NCI-H187 (cell line): ENCODE data around the gene BMF.

Source experiments
- DNase-seq, 2 experiments: peaks; one replicate each; lab custom pipeline; 2025; lab: John Stamatoyannopoulos, UW

The BMF gene

DNA sequence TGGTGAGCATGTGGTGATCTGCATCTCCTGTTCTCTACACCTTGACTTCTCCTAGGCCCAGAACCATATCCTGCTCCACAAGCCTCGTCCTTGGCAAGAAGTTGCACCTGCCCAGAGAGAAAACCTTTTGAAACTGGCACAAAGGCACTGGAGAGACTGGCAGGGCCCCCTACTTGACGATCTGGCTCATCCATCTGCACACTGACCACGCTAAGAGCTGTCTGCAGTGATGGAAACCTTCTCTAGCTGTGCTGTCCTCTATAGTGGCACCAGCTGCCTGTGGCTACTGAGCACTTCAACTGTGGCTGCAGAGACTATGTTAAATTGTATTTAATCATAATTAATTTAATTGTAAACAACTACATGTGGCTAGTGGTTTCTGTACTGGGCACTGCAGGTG lies 43.5 kb downstream of the BMF start:
- no peak for DNase-seq

DNA sequence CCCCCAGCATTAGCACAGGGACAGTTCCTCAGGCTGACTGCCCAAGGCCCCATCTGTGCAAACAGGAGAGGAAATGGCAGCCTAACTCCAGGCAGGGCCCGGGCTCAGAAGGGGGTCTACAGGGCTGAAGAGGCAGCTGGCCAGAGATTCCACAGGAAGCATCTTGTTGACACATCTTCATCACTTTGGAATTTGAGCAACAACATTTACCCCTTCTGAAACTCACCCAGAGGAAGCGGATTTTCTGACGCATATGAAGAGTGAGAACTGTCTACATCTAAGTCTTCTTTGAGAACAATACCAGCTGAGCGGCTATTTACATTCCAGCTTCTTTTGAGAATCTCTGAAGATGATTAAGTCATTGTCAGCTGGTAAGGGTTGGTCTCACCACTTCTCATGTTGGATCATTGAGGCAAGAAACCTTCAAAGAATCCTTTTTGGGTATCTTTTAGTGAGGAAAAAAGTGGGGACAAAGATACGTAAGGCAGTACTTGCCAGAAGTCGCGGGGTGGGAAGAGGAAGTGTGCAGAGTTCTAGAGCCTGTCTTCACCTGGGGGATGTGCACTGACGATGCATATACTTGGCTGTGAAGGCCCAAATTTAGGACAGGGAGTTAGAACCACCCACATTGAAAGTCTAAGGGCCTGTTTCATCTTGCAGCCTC lies 44.3 kb downstream of the BMF start:
- no peak for DNase-seq

DNA sequence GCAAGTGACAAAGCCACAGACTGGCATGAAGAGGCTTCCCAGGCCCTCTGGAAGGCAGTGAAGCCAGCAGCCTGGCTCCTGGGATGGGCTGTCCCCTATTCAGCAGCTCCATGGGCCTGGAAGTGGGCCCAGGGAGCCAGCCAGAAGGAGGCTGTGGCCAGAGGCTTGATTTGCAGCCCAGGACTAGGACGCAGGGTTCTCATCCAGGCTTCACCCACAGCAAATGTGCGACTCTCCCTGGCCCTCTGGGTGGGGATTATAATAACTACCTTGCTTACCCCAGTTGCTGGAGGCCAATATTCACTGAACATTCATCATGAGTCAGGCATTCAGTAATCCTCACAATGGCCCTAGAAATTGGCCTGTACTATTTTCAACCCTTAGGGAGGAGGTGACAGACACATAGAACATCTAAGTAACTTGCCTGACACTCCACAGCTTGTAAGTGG lies 45.1 kb downstream of the BMF start:
- no peak for DNase-seq

DNA sequence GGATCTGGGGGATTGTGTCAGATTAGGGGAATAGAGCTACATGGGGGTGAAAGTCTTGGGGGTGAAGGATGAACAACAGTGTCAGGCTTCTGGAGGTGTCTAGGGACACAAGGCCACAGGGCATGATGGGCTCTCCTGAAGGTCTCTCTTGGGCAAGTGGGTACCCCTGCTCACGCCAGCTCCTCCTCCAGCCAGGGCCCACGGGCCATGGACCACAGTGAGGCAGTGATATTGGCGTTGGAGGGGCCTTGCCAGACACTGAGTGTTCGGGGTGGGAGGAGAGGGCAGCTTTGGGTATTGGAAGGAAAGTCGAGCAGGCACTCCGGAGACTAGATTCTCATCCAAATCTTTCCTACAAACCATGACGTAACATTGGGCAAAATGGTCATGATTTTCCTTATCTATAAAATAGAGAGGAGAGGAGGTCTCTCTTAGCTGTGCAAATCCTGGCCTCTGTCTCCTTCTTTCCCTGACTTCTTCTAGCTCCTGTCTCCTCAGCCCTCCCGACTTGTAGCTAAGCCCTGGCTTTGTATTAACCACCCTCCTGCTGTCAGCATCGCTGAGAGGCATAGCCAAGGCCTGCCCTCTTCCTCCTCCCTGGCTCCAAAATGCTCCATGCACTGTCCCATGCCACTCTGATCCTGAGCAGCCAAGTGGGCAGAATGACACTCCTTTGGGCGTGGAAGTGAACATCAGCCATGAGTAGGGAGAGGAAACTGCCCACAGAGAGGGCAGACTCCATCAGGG lies 45.7 kb downstream of the BMF start:
- no peak for DNase-seq

DNA sequence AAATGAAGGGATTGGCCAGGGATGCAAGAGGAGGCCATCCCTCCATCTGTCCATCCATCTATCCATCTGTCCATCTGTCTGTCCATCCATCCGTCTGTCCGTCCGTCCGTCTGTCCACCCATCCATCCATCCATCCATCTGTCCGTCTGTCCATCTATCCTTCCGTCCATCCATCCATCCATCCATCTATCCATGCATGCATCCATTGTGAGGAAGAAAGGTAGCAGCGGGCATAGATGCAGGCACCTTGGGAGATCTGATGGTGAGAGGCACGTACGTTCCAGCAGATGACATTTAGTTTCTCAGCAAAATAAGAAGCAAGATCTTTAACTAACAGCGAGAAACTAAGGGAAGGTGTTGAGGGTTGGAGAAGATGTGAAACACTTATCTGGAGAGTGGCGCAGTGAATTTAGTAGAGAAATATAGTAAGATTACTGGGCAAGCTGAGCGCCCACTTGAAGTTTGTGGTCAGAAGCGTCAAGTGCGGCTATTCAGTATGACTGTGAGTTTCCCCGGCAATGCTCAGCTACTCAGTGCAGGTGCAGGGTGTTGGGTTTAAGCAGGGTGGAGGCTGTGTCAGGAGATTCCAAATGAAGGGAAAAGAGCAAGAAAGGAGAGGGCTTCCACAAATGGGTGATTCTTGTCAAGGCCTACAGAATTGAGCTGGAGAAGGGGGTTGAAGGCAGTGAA lies 47.3 kb downstream of the BMF start:
- DNase-seq, result peak; percentile 50 to 73

DNA sequence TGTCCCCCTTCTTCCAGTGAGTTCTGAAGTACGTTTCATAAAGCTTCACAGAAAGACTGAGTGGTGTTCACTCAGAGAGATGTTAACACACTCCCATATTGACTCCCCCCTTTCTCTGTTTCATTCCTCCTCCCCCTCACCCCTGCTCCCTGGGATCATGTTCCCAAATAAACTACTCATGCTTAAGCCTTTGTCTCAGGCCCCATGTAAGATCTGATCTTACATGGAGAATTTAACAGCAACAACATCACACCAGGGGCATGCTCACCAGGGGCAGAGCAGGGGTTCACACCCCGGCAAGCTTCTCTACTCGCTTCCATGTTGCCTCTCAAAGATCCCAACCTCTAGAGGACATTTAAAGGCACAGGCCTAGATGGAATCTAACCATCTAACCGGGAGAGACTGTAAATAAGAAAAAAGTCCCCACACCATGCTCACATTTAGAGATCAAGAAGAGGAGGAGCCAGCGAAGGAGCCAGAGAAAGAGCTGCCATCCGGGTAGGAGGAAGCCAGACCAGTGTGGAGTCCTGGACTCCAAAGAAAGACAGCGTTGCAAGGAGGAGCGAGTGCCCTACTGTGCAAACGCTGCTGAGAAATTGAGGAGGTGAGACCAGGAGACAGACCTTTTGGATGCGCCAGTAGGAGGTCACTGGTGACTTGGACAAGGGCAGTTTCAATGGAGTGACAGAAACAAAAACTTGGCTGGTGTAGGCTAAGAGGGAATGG lies 48.3 kb downstream of the BMF start:
- no peak for DNase-seq

DNA sequence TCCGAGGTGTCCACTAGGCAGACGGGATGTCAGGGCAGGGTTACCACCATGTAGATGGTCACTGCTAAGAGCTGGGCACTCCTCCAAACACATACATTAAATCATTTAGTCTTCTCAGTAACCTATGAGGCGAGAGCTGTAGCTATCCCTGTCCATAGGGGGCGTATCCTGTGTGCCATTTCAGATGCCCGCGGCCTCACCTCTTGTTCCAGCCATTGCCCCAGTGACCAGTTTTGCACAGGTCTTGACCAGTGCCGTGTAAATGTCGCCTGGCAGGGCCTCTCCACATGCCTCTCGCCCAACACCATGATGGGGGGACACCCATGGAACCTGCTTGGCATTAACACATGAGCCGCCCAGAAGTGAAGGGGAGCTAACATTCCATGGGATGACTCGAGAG lies 48.9 kb downstream of the BMF start:
- DNase-seq, result no peak

DNA sequence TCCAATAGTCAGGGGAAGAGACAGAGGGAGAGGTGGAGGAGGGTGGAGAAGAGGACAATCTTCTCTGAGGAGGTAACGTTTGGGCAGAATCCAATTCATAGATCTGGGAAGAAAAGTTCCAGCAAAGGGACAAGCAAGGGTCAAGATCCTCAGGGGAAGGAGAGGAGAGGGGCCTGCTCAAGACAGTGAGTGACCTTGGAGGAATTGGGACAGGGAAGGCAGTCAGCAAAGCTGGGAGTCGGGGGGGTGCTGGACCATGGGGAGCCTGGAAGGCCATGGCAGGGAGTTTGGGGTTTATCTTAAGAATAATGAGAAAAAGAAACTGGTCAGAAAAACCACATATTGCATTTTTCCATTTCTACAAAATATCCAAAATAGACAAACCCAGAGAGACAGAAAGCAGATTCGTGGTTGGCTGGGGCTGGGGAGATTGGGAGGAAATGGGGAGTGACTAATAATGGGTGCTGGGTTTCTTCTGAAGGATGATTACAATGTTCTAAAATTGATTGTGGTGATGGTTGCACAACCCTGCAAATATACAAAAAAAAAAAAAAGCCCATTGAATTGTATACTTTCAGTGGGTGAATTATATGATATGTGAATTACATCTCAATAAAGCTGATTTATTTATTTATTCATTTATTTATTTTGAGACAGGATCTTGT lies 50.1 kb downstream of the BMF start:
- DNase-seq, result no peak

DNA sequence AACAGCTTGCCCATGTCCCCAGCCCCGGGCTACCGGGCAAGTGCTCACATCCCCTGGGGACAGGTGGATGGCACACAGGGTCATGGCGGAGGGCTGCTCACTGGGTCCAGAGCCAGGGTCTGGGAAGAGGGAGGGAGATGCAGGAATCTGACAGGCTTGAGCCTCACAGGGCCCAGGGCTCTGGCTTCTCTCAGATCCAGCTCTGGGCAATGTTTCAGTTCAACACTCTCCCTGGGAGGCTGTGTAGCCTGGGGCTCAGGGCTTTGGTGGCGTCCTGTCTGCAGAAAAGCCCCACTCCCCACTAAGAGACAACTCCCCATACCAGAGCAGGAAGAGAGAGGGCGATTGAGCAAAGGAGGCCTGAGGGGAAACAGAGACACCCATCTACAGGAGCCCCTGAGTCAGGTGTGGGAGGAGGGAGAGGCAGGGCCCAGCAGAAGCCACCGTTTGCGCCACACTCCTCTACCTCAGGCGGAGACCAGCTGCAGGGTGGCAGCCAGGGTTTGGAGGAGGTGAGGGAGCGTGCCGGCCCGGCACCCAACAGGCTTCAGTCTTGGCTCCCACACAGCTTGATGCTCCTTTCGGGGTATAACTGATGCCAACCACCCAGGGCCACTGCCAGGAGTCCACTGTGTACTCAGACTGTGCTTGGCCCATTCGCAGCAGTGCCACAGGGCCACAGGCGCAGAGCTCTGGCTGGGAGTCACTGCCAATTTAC lies 52.9 kb downstream of the BMF start:
- DNase-seq, result no peak

DNA sequence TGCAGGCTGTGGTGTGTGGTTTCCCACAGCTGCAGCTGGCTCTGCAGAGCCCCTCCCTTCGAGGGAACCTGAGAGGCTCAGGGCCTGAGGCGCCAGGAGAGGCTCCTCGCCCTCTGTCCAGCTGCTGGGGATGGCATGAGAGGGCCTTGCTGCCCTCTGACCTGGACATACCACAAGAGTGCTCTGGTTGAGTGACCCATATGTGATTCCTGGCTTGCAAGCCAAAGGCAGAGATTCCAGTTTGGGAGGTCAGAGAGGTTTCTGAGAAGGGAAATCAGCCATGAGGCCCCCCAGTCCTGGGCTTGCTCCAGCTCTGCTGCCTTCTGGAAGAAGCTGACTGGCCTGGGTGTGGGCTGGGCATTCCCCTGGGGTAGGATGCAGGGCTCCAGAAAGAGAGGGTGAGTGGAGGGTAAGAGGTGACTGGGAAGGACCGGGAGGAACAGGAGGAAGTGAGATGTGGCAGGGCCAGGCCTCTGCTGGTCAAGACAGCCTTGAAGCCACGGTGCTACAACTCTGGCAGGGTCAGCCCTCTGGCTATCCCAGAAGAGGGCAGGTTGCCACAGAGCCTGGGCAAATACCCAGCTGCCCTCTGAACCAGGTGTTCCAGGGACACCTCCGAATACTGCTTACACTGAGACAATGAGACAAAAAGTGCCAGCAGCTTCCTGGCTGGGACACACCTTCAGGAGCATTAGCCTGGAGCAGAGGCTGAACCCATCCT lies 53.7 kb downstream of the BMF start:
- DNase-seq, result peak; percentile 25 to 39

DNA sequence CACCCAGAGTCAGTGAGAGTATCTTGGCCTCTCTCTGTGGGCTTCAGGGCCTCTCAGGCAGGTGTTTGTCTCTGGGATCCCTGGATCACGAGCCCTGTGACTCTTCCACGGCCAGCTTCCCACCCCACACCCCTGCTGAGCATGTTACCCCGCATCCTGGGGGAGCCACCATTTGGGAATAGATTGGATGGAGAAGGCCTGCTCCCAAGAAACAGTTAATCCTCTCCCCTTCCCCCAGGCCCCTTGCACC lies 54.1 kb downstream of the BMF start:
- DNase-seq, result no peak

DNA sequence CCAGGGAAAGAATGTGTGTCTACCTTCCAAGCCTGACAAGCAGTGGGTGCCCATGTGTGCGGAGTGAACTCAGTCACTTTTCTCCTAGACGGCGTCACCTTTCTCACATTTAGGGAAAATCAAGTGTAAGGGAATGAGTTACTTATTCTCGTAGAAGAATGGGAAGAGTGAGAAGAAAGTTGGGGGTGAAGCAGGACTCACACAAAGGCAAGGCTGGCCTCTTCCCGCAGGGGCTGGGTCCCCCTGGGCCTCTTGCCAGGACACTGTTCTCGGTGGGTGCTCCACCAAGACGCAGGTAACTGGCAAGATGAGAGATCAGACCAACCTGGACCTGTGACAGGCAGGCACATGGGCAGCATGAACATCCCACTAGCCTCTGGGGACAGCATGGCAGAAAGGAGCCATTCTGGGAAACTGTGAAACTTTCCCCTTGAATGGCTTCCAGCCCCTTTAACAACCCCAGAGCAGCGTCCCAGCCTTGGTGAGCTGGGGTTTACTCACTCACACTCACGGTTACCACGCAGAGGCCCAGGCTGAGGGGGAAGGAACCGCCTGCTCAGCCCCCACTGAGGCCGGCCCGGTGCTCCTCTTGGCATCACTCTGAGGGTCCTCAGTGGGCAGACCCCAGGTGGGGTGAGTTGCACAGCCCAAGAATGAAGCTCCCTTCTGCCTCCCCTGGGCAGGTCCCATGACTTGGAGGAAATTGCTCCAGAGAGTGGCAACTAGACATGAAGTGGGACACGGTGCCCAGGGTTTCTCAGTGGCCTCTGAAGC lies 54.7 kb downstream of the BMF start:
- DNase-seq, result no peak

DNA sequence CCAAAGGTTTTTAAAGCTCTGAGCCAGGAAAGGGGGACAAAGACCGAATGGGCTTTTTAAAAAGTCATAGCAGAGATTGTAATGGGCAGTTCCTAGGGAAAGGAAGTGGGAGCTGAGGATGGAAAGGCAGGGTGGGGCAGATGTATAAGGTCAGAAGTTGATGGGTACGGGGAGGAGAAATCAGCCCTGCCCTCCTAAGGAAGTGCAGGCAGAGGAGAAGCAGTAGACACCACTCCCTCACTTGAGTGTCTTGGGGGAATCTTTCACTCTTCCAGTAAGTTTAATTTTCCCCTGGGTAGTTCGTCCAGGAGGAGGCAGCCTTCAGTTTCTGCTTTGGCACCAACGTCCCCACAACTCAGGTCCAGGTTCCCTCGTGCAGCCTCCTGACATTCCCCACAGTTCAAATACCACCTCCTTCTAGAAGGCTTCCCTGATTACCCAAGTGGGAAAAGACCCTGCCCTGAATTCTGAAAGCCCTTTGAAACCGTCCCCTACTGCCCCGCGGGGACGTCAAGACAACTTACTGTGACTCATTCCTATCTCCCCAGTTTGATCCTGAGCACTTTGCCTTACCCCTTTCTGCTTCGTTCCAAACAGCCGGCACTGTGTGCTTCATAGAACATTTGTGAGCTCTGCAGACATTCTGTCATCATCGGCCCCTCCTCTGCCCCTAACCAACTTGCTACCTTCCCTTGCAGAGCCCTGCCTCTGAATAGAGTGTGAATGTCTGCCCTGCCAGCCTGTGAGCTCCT lies 55.4 kb downstream of the BMF start:
- DNase-seq, result no peak

DNA sequence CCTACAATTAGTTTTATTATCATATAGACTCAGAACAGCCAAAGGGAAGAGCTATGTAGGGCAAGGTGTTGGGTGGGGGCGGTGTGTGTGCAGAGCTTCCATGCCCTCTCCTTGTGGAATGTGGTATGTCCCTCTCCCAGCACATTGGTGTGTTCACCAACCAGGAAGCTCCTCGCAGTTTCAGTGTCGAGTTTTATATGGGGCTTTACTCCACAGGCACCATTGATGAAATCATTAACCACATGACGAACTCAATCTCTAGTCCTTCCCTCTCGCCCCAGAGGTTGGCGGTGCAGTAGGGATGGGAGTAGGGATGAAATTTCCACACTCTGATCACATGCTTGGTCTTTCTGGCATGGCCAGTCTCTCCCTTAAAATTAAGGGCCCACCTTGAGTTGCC lies 56.1 kb downstream of the BMF start:
- DNase-seq, result no peak

DNA sequence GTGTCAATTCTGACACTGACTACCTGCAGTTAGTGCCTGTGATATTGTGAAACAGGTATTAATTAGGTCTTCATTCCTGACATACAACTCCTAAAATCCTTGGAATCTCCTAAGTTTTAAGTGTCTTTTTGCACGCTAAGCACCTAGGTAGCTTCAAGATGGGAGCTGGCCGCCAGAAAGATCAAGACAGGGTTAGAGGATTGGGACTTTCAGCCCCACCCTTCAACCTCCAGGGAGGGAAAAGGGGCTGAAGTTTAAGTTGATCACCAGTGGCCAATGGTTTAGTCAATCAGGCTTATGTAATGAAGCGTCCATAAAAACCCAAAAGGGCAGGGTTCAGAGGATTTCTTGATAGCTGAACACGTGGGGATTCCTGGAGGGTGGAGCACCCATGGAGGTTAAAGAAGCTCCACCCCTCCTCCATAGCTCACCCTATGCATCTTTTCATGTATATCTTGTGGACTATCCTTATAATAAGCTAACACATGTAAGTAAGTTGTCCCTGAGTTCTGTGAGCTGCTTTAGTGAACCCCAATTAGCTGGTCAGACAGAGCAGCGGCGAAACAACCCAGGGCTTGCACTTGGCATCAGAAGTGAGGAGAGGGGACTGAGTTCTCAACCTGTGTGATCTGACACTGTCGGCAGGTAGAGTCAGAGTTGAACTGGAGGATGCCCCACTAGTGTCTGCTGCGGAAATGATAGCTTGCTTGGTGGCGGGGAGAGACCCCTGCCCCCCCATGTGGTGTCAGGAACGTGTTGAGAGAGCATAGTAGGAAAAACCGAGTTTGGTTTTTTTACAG lies 56.9 kb downstream of the BMF start:
- DNase-seq, result no peak

DNA sequence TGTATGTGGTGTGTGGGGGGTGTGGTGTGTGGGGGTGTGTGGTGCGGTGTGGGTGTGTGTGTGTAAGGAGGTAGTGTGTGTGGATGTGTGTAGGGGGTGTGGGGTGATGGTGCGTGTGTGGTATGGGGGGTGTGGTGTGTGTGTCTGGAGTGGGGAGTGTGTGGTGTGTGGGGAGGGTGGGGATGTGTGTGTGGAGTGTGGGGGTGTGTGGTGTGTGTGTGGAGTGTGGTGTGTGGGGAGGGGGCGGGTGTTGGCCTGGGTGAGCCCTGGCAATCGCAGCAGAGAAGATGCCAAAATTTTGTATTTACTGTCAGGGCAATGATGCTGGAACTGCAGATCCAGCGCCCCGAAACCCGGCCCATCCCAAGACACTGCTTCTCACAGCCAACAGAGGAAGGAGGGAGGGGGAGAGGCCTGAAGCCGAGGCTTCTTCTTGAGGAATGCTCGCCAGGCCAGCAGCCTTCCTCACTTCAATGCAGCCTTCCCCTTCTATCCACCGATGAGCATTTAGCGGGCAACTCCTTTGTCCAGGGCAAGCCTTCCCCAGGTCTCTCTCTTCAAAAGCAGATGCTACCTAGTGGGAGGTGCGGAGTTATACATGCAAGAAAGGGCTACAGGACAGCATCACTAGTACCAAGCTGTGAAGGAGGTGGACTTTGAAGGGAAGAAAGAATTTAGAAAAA lies 57.8 kb downstream of the BMF start:
- DNase-seq, result no peak

DNA sequence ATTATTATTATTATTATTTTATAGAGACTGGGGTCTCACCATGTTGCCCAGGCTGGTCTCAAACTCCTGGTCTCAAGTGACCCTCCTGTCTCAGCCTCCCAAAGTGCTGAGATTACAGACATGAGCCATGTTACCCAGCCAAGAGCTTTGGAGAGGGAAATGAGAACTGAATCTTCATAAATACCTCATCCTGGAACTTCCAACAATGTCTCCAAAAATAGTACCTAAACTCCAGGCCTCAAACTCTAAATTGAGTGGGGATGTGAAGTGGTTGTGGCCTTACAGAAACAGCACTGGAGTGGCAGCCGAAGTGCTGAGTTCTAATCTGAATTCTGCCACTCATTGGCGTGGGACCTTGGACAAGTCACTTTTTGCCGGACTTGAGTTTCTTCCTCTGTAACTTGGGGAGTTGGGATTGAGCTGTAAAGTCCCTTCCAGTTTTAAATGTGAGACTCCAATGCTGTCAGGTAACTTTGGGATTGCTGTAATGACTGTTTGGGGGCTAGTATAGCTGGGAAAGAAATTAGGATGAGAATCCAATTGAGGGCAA lies 59.7 kb downstream of the BMF start:
- no peak for DNase-seq
